NCI-H2196 treated with DMSO at 0.1 percent for 48 hours (cell line): Measurements from ENCODE around the gene ZHX3.
A peak's percentile ranks its signal among the peaks of the same experiment; 100 is the strongest.
"Not testable (repeated sequence)": the region's sequence is repeated elsewhere in the genome, so short reads cannot be mapped to it uniquely, and the experiment has no call there.

Experiments used
- DNase-seq: peaks from one replicate; lab custom pipeline; 2025; ENCODE audit not compliant: unreplicated experiment; lab: John Stamatoyannopoulos, UW

The ZHX3 gene

GRCh38 chr20:41334443-41335421 is 17.2 kb upstream of the ZHX3 start:
- DNase-seq = no peak

GRCh38 chr20:41334036-41334435 is 16.5 kb upstream of the ZHX3 start:
- DNase-seq = no peak

GRCh38 chr20:41331731-41332130 is 14.2 kb upstream of the ZHX3 start:
- DNase-seq = no peak

- no peak for DNase-seq
Observed at GRCh38 chr20:41330941-41331340, 13.4 kb upstream of the ZHX3 start.

GRCh38 chr20:41330343-41330720 is 12.8 kb upstream of the ZHX3 start:
- DNase-seq = no peak

- no peak for DNase-seq
Observed at GRCh38 chr20:41329435-41330342, 12.2 kb upstream of the ZHX3 start.

GRCh38 chr20:41327178-41327577 is 9.6 kb upstream of the ZHX3 start:
- DNase-seq = no peak

- no peak for DNase-seq
Observed at GRCh38 chr20:41320976-41321375, 3.4 kb upstream of the ZHX3 start.

GRCh38 chr20:41320441-41320840 is 2.9 kb upstream of the ZHX3 start:
- DNase-seq = no peak

- DNase-seq = no peak
Observed at GRCh38 chr20:41318271-41318649, 729 bp upstream of the ZHX3 start.

- peak; percentile 8 for DNase-seq
Observed at GRCh38 chr20:41316602-41317545, 657 bp downstream of the ZHX3 start.

GRCh38 chr20:41316051-41316450 is 1.5 kb downstream of the ZHX3 start:
- DNase-seq = no peak

GRCh38 chr20:41314386-41314785 is 3.1 kb downstream of the ZHX3 start:
- DNase-seq = no peak

- DNase-seq = not testable (repeated sequence)
Observed at GRCh38 chr20:41312009-41312408, 5.5 kb downstream of the ZHX3 start.

- DNase-seq = no peak
Observed at GRCh38 chr20:41309817-41310216, 7.7 kb downstream of the ZHX3 start.

- DNase-seq = no peak
Observed at GRCh38 chr20:41308726-41309413, 8.7 kb downstream of the ZHX3 start.

GRCh38 chr20:41308290-41308711 is 9.2 kb downstream of the ZHX3 start:
- no peak for DNase-seq

- DNase-seq = no peak
Observed at GRCh38 chr20:41307021-41307420, 10.5 kb downstream of the ZHX3 start.

GRCh38 chr20:41306061-41306727 is 11.3 kb downstream of the ZHX3 start:
- DNase-seq = no peak
